WI38 (cell line): ENCODE measurements around the gene SETD1B.

Experiments used
- H3K4me3 ChIP-seq: 2 replicates; pipeline ENCODE4 v1.5.1; 2011; ENCODE audit warnings: low read depth, mild to moderate bottlenecking, control low read depth, low read length
- TF ChIP-seq, protein P1 (sequence below): IDR thresholded peaks from 2 replicates; pipeline ENCODE4 v1.5.1; 2012; ENCODE audit warnings: low read depth, mild to moderate bottlenecking, control low read depth, low read length

The SETD1B gene

DNA sequence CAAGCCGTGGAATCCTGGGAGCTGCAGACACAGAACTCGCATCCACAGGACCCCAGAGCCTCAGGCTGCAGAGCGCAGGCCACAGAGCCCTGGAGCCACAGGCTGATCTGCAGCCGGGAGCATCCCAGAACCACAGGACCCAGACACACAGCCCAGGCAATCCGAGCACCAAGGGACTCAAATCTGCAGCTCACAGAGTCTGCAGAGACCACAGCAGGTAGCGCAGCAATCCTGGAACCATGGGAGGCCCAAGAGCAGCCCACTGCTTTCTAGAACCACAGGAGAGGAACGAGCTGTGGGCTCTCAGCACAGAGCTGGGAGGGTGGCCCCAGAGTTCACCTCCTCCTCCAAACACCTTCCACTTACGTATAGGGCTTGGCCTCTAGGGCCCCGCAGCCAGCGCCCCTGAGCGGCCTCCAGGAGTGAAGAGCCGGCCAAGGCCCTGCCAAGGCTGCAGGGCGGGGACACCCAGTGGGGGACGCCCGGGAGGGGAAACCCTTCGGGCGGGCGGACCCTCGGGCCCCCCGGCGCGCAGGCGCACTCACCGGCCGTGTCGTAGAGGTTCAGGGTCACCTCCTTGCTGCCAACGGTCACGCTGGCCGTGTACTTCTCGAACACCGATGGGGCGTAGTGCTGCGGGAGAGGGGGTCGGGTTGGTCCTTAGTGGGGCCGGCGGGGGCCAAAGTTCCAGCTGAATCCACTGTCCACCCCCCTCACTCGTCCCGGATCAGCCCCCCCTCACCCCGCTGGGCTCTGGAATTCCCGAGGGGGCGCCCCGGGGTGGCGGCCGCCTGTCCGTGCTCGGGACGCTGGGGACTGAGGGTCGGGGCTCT, 11.0 kb upstream of the SETD1B start:
- TF ChIP-seq, protein P1, sequence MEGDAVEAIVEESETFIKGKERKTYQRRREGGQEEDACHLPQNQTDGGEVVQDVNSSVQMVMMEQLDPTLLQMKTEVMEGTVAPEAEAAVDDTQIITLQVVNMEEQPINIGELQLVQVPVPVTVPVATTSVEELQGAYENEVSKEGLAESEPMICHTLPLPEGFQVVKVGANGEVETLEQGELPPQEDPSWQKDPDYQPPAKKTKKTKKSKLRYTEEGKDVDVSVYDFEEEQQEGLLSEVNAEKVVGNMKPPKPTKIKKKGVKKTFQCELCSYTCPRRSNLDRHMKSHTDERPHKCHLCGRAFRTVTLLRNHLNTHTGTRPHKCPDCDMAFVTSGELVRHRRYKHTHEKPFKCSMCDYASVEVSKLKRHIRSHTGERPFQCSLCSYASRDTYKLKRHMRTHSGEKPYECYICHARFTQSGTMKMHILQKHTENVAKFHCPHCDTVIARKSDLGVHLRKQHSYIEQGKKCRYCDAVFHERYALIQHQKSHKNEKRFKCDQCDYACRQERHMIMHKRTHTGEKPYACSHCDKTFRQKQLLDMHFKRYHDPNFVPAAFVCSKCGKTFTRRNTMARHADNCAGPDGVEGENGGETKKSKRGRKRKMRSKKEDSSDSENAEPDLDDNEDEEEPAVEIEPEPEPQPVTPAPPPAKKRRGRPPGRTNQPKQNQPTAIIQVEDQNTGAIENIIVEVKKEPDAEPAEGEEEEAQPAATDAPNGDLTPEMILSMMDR, result no peak
- H3K4me3 ChIP-seq, result peak overlapping the region; percentile 50; the same call in 1 of the 2 replicates

DNA sequence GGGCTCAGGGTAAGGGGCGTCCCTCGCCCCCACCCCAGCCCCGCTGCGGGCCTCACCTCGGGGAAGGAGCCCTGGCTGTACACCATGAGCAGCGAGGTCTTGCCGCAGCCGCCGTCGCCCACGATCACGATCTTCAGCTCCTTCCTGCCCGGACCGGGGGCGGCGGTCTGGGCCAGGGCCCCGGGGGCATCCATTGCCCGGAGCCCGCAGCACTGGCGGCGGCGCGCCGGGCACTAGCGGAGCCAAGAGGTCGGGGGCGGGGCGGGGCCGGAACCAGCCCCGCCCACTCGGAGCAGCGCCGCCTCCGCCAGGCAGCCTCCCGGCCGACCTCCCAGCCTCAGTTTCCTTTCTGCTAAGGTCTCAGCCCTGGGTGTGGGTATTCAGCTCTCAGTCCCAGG, 10.4 kb upstream of the SETD1B start, which contains the start of gene RHOF:
TSS of gene RHOF (minus strand) at position 249 of the 398 bp plus-strand sequence. CDS start at position 194, 55 bp downstream.
- TF ChIP-seq, protein P1, result no peak
- H3K4me3 ChIP-seq, result peak within 1 kb of the TSS; percentile 50

DNA sequence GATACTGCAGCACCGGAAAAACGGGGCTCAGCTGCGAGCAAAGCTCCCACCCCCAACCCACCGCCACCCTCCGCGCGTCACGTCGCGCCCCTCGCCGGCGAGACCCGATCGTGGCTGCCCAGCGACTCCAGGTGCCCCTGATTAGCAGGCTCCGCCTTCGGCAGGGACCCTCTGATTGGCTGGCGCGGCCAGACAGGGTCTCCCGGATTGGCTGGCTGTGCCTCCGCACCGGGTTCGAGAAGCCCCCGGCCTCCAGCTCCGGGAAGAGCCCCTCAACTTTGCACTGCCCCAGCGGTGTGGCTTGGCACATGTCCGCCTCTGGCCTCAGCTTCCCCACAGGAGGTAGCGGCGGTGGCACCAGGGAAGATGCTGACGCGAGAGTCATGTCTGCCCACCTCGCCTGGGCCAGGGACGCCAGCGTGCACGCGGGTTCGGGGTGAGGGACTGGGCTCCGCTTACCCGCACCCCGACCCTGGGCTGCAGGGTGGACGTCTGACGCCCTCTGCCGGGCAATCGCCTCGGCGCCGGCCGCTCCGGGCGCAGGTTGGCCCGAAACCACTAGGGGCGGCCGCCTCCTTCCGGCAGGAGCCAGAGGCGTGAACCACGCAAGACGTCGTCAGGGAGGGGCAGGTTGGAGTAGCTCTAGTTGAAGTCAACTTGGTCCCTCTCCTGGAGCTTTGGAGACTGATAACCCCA, 9.8 kb upstream of the SETD1B start:
- peak overlapping the region; percentile 50 for H3K4me3 ChIP-seq
- TF ChIP-seq, protein P1, result peak; percentile 99

DNA sequence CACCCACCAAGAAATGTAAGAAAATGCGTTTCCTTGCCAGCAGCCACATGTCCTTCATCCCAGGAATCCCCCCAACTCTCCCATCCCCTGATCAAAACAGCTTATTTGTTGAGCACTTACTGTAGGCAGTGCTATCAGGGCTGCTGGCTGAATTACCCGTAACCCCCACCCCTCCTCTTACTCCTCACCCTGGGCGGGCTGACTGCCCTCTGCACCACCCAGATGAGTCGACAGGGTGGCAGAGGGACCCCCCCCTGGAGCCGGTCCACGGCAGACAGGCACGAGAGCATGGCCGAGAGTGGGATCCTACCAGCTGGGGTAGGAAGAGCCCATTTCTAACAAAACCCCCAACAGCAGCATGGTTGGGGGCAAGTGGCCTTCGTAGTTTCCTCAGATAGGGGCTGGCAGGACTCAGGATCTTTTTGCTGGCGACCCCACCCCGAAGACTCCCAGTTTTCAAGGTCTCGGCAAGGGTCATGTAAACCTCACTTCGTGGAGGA, 9.2 kb upstream of the SETD1B start:
- TF ChIP-seq, protein P1, result no peak
- H3K4me3 ChIP-seq, result peak overlapping the region; percentile 1; the same call in 1 of the 2 replicates

DNA sequence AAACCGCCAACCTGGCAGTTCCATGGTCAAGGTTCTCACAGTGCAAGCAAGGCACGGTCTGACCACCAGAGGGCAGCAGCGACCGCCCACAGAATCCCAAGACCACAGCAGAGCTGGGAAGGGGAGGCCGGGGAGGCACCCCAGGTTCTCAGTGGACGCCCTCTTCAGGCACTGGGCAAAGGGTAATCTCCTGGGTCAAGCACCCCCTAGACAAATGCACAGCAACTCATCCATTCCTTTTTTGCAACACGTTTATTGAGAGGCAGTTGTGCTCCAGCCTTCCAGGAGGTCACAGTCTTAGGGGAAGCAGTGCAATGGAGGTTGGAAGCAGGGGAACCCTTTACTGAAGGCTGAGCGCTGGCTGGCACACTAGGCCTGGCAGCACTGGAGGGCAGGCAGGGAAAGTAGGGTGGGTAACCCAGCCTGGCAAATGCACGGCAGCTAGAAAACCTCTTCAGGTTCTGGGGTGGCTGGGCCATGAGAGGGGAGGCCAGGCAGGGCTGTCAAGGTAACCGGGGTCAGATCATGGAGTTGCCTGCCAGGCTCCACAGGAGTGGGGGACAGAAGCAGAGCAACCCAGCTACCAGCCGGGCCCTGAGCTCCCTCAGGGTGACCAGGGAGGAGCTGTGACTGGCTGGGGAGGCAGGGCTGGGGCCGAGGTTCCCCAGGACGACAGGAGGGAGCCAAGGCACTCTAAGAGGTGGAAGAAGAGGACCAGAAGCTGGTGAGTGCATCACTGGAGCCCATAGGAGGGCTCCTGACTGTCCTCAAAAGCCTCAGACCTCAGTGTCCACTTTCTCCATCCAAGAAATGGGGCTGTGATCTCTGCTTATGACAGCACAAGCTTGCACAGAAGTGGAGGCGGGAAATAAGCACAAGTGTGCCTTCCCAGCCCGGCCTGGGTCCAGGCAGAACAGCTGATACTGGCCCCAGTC, 8.5 kb upstream of the SETD1B start:
- TF ChIP-seq, protein P1, result peak; percentile 84
- H3K4me3 ChIP-seq, result peak overlapping the region; percentile 1; the same call in 1 of the 2 replicates

DNA sequence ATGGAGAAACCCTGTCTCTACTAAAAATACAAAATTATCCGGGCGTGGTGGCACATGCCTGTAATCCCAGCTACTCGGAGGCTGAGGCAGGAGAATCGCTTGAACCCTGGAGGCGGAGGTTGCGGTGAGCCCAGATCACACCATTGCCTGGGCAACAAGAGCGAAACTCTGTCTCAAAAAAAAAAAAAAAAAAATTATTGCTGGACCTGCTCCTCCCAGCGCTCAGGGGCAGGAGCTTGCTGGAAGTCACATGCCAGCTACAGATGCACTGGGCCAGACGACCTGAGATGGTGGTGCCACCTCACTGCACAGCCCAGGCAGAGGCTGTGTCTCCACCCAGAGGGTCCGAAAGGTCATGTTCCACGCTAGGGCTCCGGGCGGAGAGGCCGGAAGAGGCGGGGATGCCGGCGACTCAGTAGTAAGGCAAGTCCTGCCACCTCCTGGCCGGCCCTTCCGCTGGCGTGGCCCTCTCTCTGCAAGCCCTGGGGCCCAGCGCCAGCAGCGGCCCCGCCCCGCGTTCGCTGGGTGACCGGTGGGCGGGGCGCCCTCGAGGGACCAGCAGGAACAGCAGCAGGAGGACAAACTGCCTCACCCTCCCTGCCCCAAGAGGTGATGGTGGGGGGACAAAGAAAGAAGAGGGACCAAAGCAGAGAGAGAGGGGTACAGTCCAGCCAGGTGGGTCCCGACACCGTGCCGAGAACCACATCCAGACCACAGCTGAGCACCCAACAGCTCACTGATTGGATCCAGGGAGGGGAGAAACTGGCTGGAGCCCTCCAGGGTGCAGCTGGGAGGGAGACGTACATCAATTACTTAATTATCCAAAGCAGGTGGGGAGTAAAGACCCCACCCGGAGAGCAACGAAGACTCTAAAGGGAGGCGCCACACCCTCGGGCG, 6.7 kb upstream of the SETD1B start:
- TF ChIP-seq, protein P1, result peak; percentile 12; the same call in 1 of the 2 replicates
- peak overlapping the region; percentile 42 for H3K4me3 ChIP-seq
